SK-N-SH (cell line): ENCODE data around the gene CTBP2. TPM values are rescaled to one million over a fixed set of nuclear protein-coding genes. Genes with fewer than 3 reads are reported as not detected.

Experiments used
- CTCF ChIA-PET: fragments of 300-600, 350-600 bp; formaldehyde crosslinking; extraction: SDS; loops from one replicate; lab custom pipeline; 2021; lab: Yijun Ruan, JAX
- POLR2A ChIA-PET: fragments of 350-600 bp; sonication (Branson Sonifier 250); formaldehyde crosslinking; extraction: SDS; loops from one replicate; lab custom pipeline; 2020; ENCODE audit warnings: antibody characterized with exemption, inconsistent platforms; lab: Yijun Ruan, JAX
- DNase-seq: peaks from one replicate; pipeline ENCODE4 v3.0.0; 2012
- H2AFZ ChIP-seq: fragments of 200-600 bp; sonication (generic); 2 replicates; pipeline ENCODE4 v1.8.1; 2016; ENCODE audit warnings: antibody characterized with exemption, mild to moderate bottlenecking, low read depth
- H3F3A ChIP-seq: fragments of 200-600 bp; sonication (generic); replicated peaks from 2 replicates; pipeline ENCODE3; 2016; ENCODE audit warnings: antibody characterized with exemption, mild to moderate bottlenecking; ENCODE audit not compliant: insufficient read depth
- H3K27ac ChIP-seq, 2 experiments: fragments of 200-500 bp in 1 of 2; fragments of 200-600 bp in 1 of 2; sonication (Bioruptor generic) in 1 of 2; sonication (generic), shearing (Covaris generic) in 1 of 2; 2 replicates each; pipeline versions ENCODE4 v1.5.1 to v1.6.1; 2014 to 2016; ENCODE audit warnings: low read depth in 2 of 2, inconsistent platforms in 1 of 2, low read length in 1 of 2, mild to moderate bottlenecking in 1 of 2, mixed read lengths in 1 of 2
- H3K27me3 ChIP-seq: fragments of 200-600 bp; sonication (generic), shearing (Covaris generic); 2 replicates; pipeline ENCODE4 v1.6.1; 2016; ENCODE audit warnings: mixed run types; ENCODE audit not compliant: insufficient read depth
- H3K36me3 ChIP-seq, 2 experiments: fragments of 200-500 bp in 1 of 2; fragments of 200-600 bp in 1 of 2; sonication (Bioruptor generic) in 1 of 2; sonication (generic) in 1 of 2; replicated peaks in 1 of 2; 2 replicates each; pipeline versions ENCODE3 to v1.5.1; 2014 to 2016; ENCODE audit warnings: low read length in 1 of 2, mild to moderate bottlenecking in 1 of 2; ENCODE audit not compliant: insufficient read depth in 2 of 2, control insufficient read depth in 1 of 2
- H3K4me1 ChIP-seq, 2 experiments: fragments of 200-500 bp in 1 of 2; fragments of 200-600 bp in 1 of 2; sonication (Bioruptor generic) in 1 of 2; sonication (generic), shearing (Covaris generic) in 1 of 2; 2 replicates each; pipeline versions ENCODE4 v1.5.1 to v1.6.1; 2014 to 2016; ENCODE audit warnings: low read depth in 1 of 2, low read length in 1 of 2, mixed run types in 1 of 2; ENCODE audit not compliant: insufficient read depth in 2 of 2, control insufficient read depth in 1 of 2
- H3K4me2 ChIP-seq: fragments of 200-600 bp; sonication (generic), shearing (Covaris generic); 2 replicates; pipeline ENCODE4 v1.6.1; 2017; ENCODE audit warnings: mixed run types
- H3K4me3 ChIP-seq, 2 experiments: fragments of 200-500 bp in 1 of 2; fragments of 200-600 bp in 1 of 2; sonication (Bioruptor generic) in 1 of 2; sonication (generic), shearing (Covaris generic) in 1 of 2; 2 replicates each; pipeline versions ENCODE4 v1.5.1 to v1.8.1; 2014 to 2016; ENCODE audit warnings: low read depth in 2 of 2, inconsistent platforms in 1 of 2, low read length in 1 of 2, mild to moderate bottlenecking in 1 of 2, mixed read lengths in 1 of 2, moderate library complexity in 1 of 2
- H3K79me2 ChIP-seq: fragments of 200-600 bp; sonication (generic); 2 replicates; pipeline ENCODE4 v1.8.1; 2017; ENCODE audit warnings: mild to moderate bottlenecking; ENCODE audit not compliant: insufficient read depth
- H3K9ac ChIP-seq: fragments of 200-600 bp; sonication (generic); 2 replicates; pipeline ENCODE4 v1.6.1; 2017; ENCODE audit warnings: mixed run types
- H3K9me2 ChIP-seq: fragments of 200-600 bp; sonication (generic); 2 replicates; pipeline ENCODE4 v1.6.1; 2017; ENCODE audit warnings: mixed run types
- H3K9me3 ChIP-seq: fragments of 200-600 bp; sonication (generic); 2 replicates; pipeline ENCODE4 v1.6.1; 2017; ENCODE audit warnings: mixed run types, mild to moderate bottlenecking, moderate library complexity
- H4K20me1 ChIP-seq: fragments of 200-600 bp; sonication (generic); 2 replicates; pipeline ENCODE4 v1.6.1; 2017; ENCODE audit warnings: mild to moderate bottlenecking, mixed run types; ENCODE audit not compliant: insufficient read depth
- ELF1 ChIP-seq: IDR thresholded peaks from 2 replicates; pipeline ENCODE4 v1.4.0; 2012
- EZH2phosphoT487 ChIP-seq: fragments of 200-600 bp; sonication (generic); IDR thresholded peaks from 2 replicates; pipeline ENCODE4 v1.6.1; 2017; ENCODE audit warnings: low read depth, mixed run types, mild to moderate bottlenecking, antibody characterized with exemption, moderate library complexity, borderline replicate concordance
- FOSL2 ChIP-seq: IDR thresholded peaks from 2 replicates; pipeline ENCODE4 v1.4.0; 2012; ENCODE audit warnings: low read depth, mild to moderate bottlenecking, moderate library complexity, borderline replicate concordance
- FOXJ3 ChIP-seq: sonication (generic); formaldehyde crosslinking; IDR thresholded peaks from 2 replicates; pipeline ENCODE4 v1.5.1; 2020; ENCODE audit warnings: mild to moderate bottlenecking, missing genetic modification reagents
- GABPA ChIP-seq: IDR thresholded peaks from 2 replicates; pipeline ENCODE4 v1.4.0; 2012; ENCODE audit warnings: low read depth, mild to moderate bottlenecking
- MXI1 ChIP-seq: IDR thresholded peaks from 2 replicates; pipeline ENCODE4 v1.6.1; 2012; ENCODE audit warnings: mild to moderate bottlenecking, low read depth, low read length, improper control_type of control experiment
- POLR2AphosphoS5 ChIP-seq: IDR thresholded peaks from 2 replicates; pipeline ENCODE4 v1.6.1; 2012; ENCODE audit warnings: low read depth, low read length
- RAD21 ChIP-seq: IDR thresholded peaks from 2 replicates; pipeline ENCODE4 v1.6.1; 2012; ENCODE audit warnings: mild to moderate bottlenecking, low read length
- RCOR1 ChIP-seq: fragments of 150-350 bp; IDR thresholded peaks from 2 replicates; pipeline ENCODE4 v1.6.1; 2017; ENCODE audit warnings: antibody characterized with exemption, low read length
- RFX5 ChIP-seq: IDR thresholded peaks from 2 replicates; pipeline ENCODE4 v1.6.1; 2012; ENCODE audit warnings: mild to moderate bottlenecking, improper control_type of control experiment, low read length
- RXRA ChIP-seq: IDR thresholded peaks from 2 replicates; pipeline ENCODE4 v1.4.0; 2012; ENCODE audit warnings: low read depth, mild to moderate bottlenecking, borderline replicate concordance
- TAF1 ChIP-seq: IDR thresholded peaks from 2 replicates; pipeline ENCODE4 v1.6.1; 2012; ENCODE audit warnings: low read depth, mild to moderate bottlenecking, low read length, moderate library complexity, borderline replicate concordance
- ZBTB33 ChIP-seq: IDR thresholded peaks from 2 replicates; pipeline ENCODE4 v1.4.0; 2012; ENCODE audit warnings: low read depth, borderline replicate concordance
- WGBS: methylation state at CpG from one replicate; pipeline ENCODE4 v1.1.6; 2017; ENCODE audit warnings: low lambda C conversion rate; 5-methylcytosine and 5-hydroxymethylcytosine counted together
- polyA plus RNA-seq, 3 experiments: library from polyadenylated mRNA; depleted of rRNA; stranded (reverse); fragments of >200 nt; gene quantifications; 2 replicates each; pipeline ENCODE4 v1.2.3, GENCODE V29; 2012
- TF ChIP-seq, protein P1 (sequence below): IDR thresholded peaks from 2 replicates; pipeline ENCODE4 v1.6.1; 2012; ENCODE audit warnings: mild to moderate bottlenecking, low read depth, low read length, moderate library complexity
- TF ChIP-seq, protein P2 (sequence below): fragments of 200-600 bp; sonication (generic); IDR thresholded peaks from 2 replicates; pipeline ENCODE4 v1.6.1; 2017; ENCODE audit warnings: antibody characterized with exemption, mild to moderate bottlenecking, moderate library complexity
- TF ChIP-seq, protein P3 (sequence below): IDR thresholded peaks from 2 replicates; pipeline ENCODE4 v1.4.0; 2012; ENCODE audit warnings: low read depth

CTBP2 gene
- polyA plus RNA-seq, 1 of the 3 experiments (the other 2 are of a cell fraction), result 69.7 TPM

GRCh38 chr10:125205431-125205830 lies 45.1 kb upstream of the CTBP2 start:
- no peak for DNase-seq
- Histone ChIP-seq H3K4me1 (peaks cover 0 to 5% of the 10 kb centered on the region in 2 experiments; a peak in 1 of 4 replicates), H3K4me3 (no peak overlapping the region), H3K9me3 (no peaks in the 10 kb centered on the region), H3K79me2 (no peaks in the 10 kb centered on the region), H4K20me1 (no peaks in the 10 kb centered on the region), H3K9me2 (no peaks in the 10 kb centered on the region), H3K27ac (no peak overlapping the region), H3K27me3 (no peaks in the 10 kb centered on the region), H3K9ac (no peak overlapping the region), H3K4me2 (no peak overlapping the region), H3K36me3 (no peaks in the 10 kb centered on the region), H2AFZ (no peak overlapping the region), H3F3A (no peaks in the 10 kb centered on the region)
- ChIA-PET POLR2A (no interaction called here), CTCF (no interaction called here)
- 31% methylated on average over 2 of the region's 2 CpGs for WGBS
- TF ChIP-seq ZBTB33 (no peak), RXRA (no peak), MXI1 (no peak), TAF1 (no peak), RCOR1 (no peak), RFX5 (no peak), FOSL2 (no peak), EZH2phosphoT487 (no peak), FOXJ3 (CRISPR knock-in tag) (no peak), POLR2AphosphoS5 (no peak), ELF1 (no peak), GABPA (no peak), RAD21 (no peak)
- TF ChIP-seq, protein P1, sequence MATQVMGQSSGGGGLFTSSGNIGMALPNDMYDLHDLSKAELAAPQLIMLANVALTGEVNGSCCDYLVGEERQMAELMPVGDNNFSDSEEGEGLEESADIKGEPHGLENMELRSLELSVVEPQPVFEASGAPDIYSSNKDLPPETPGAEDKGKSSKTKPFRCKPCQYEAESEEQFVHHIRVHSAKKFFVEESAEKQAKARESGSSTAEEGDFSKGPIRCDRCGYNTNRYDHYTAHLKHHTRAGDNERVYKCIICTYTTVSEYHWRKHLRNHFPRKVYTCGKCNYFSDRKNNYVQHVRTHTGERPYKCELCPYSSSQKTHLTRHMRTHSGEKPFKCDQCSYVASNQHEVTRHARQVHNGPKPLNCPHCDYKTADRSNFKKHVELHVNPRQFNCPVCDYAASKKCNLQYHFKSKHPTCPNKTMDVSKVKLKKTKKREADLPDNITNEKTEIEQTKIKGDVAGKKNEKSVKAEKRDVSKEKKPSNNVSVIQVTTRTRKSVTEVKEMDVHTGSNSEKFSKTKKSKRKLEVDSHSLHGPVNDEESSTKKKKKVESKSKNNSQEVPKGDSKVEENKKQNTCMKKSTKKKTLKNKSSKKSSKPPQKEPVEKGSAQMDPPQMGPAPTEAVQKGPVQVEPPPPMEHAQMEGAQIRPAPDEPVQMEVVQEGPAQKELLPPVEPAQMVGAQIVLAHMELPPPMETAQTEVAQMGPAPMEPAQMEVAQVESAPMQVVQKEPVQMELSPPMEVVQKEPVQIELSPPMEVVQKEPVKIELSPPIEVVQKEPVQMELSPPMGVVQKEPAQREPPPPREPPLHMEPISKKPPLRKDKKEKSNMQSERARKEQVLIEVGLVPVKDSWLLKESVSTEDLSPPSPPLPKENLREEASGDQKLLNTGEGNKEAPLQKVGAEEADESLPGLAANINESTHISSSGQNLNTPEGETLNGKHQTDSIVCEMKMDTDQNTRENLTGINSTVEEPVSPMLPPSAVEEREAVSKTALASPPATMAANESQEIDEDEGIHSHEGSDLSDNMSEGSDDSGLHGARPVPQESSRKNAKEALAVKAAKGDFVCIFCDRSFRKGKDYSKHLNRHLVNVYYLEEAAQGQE, result no peak
- TF ChIP-seq, protein P2, sequence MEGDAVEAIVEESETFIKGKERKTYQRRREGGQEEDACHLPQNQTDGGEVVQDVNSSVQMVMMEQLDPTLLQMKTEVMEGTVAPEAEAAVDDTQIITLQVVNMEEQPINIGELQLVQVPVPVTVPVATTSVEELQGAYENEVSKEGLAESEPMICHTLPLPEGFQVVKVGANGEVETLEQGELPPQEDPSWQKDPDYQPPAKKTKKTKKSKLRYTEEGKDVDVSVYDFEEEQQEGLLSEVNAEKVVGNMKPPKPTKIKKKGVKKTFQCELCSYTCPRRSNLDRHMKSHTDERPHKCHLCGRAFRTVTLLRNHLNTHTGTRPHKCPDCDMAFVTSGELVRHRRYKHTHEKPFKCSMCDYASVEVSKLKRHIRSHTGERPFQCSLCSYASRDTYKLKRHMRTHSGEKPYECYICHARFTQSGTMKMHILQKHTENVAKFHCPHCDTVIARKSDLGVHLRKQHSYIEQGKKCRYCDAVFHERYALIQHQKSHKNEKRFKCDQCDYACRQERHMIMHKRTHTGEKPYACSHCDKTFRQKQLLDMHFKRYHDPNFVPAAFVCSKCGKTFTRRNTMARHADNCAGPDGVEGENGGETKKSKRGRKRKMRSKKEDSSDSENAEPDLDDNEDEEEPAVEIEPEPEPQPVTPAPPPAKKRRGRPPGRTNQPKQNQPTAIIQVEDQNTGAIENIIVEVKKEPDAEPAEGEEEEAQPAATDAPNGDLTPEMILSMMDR, result no peak
- TF ChIP-seq, protein P3, sequence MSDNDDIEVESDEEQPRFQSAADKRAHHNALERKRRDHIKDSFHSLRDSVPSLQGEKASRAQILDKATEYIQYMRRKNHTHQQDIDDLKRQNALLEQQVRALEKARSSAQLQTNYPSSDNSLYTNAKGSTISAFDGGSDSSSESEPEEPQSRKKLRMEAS, result no peak
